Tibial nerve (tissue), 4 donors: Measurements from ENCODE around the gene ARHGEF28. TPM values are rescaled to one million over a fixed set of nuclear protein-coding genes. Genes with fewer than 3 reads are reported as not detected.

Experiments used
- DNase-seq, 2 donors: peaks; one replicate each; pipeline ENCODE4 v3.0.0-alpha.2; 2019; ENCODE audit warnings: low spot score in 2 of 2
- H3K27ac ChIP-seq, 4 donors: fragments of 200-600 bp; sonication (generic) in 3 of 4; one replicate each; pipeline ENCODE4 v1.5.1; 2017 to 2019; ENCODE audit warnings: mild to moderate bottlenecking in 1 of 4
- H3K27me3 ChIP-seq, 2 donors: fragments of 200-600 bp; sonication (generic) in 1 of 2; one replicate each; pipeline versions ENCODE4 v1.5.1 to v1.6.0; 2017 to 2019
- H3K36me3 ChIP-seq, 3 donors: fragments of 200-600 bp; sonication (generic); one replicate each; pipeline ENCODE4 v1.5.1; 2018 to 2019
- H3K4me1 ChIP-seq, 4 donors: fragments of 200-600 bp; sonication (generic) in 3 of 4; one replicate each; pipeline ENCODE4 v1.5.1; 2017 to 2019
- H3K4me3 ChIP-seq, 4 donors: fragments of 200-600 bp; sonication (generic) in 3 of 4; one replicate each; pipeline ENCODE4 v1.5.1; 2017 to 2019; ENCODE audit warnings: mild to moderate bottlenecking in 1 of 4, moderate library complexity in 1 of 4
- H3K9me3 ChIP-seq, 4 donors: fragments of 200-600 bp; sonication (generic) in 3 of 4; one replicate each; pipeline ENCODE4 v1.5.1; 2017 to 2019
- EP300 ChIP-seq, 2 donors: sonication (generic); formaldehyde crosslinking; IDR thresholded peaks; one replicate each; pipeline ENCODE4 v1.6.1; 2017; ENCODE audit warnings: antibody characterized with exemption in 2 of 2, mild to moderate bottlenecking in 1 of 2
- POLR2A ChIP-seq, 2 donors: fragments of 450-650 bp; IDR thresholded peaks; one replicate each; pipeline ENCODE4 v1.6.1; 2017; ENCODE audit warnings: antibody characterized with exemption in 2 of 2, mild to moderate bottlenecking in 2 of 2, moderate library complexity in 2 of 2
- WGBS, 2 donors: methylation state at CpG; one replicate each; pipeline ENCODE4 v1.1.5; 2018; 5-methylcytosine and 5-hydroxymethylcytosine counted together
- total RNA-seq, 4 donors: library from RNA; depleted of rRNA; stranded (reverse); fragments of >200 nt; gene quantifications; one replicate each; pipeline ENCODE4 v1.1.0, GENCODE V29; 2016
- TF ChIP-seq, protein P1 (sequence below), 5 experiments: fragments of 200-600 bp in 3 of 5; fragments of 450-650 bp in 2 of 5; sonication (generic) in 3 of 5; IDR thresholded peaks; one replicate each; pipeline ENCODE4 v1.5.1; 2016 to 2019; ENCODE audit warnings: antibody characterized with exemption in 5 of 5, mild to moderate bottlenecking in 3 of 5, moderate library complexity in 2 of 5

The ARHGEF28 gene
- total RNA-seq, 4 donors from 2014 or later, result 66.0 to 83.9 (median 72.5) TPM

DNA sequence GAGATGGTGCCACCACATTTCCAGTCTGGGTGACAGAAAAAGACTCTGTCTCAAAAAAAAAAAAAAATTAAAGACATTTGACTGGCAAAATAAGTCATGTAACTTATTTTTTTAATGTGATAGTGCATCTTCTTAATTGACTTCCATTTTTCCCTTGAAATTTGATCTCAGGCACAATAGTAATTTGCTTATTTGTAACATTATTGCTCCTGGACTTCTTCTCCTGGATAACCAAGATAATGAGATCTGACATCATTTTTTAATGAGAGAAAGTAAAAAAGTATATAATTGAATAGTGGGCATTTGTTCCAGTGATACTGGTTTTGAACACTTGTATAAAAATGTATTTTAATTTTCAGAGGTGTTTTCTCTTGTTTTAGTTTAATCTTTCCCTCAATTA, 3.5 kb downstream of the ARHGEF28 start:
- no peaks in the 10 kb centered on the region for H3K36me3 ChIP-seq

DNA sequence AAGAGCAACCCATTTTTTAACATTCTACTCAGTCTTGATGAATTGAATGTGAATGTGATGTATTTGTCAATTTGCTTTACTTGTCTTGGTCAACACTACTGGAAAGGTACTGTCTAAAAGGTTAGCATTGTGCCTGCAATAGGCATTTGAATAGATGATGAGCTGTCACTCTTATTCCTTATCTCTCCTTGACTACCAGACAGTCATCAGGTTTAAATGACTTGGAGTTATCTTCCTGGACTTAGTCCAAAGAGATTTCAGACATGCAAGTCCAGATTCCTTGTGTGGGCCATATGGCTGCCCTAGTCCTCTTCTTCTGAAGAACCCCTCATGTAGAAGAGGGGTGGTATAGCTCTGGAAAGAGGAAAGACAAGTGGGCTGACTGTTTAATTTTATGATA, 4.8 kb downstream of the ARHGEF28 start:
- DNase-seq, result no peak
- TF ChIP-seq, protein P1, sequence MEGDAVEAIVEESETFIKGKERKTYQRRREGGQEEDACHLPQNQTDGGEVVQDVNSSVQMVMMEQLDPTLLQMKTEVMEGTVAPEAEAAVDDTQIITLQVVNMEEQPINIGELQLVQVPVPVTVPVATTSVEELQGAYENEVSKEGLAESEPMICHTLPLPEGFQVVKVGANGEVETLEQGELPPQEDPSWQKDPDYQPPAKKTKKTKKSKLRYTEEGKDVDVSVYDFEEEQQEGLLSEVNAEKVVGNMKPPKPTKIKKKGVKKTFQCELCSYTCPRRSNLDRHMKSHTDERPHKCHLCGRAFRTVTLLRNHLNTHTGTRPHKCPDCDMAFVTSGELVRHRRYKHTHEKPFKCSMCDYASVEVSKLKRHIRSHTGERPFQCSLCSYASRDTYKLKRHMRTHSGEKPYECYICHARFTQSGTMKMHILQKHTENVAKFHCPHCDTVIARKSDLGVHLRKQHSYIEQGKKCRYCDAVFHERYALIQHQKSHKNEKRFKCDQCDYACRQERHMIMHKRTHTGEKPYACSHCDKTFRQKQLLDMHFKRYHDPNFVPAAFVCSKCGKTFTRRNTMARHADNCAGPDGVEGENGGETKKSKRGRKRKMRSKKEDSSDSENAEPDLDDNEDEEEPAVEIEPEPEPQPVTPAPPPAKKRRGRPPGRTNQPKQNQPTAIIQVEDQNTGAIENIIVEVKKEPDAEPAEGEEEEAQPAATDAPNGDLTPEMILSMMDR (IDR thresholded peaks at IDR 0.05), result no peak
- no peak for TF ChIP-seq POLR2A (IDR thresholded peaks at IDR 0.05)
- no peak for TF ChIP-seq EP300 (IDR thresholded peaks at IDR 0.05)

More for the DNA sequence above, 3.5 kb downstream of the ARHGEF28 start:
- Histone ChIP-seq H3K4me1 (peaks cover 0 to 21% (median 8%) of the 10 kb centered on the region in 4 donors), H3K4me3 (no peak overlapping the region), H3K27ac (no peak overlapping the region), H3K9me3 (no peaks in the 10 kb centered on the region), H3K27me3 (no peaks in the 10 kb centered on the region)
- no peak for DNase-seq
- TF ChIP-seq EP300 (IDR thresholded peaks at IDR 0.05) (no peak), POLR2A (IDR thresholded peaks at IDR 0.05) (no peak)
- TF ChIP-seq, protein P1 (IDR thresholded peaks at IDR 0.05), result no peak

DNA sequence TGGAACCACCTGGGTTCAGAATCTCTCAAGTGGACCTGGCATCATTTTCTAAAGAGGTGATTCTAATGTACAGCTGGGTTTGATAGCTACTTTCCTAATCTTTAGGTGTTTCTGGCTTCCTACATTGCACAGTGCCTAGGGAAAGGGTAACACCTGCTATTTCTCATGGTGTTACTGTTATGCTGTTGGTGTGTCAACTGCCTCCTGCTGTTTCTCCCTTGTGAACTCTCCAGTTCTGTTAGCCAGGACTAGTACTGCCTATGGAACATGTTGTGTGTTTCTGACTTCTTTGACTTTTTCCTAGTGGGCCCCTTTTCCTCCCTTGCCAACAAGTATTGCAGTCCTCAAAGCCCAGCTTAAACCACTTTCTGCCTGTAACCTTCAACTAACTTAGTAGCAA, 5.5 kb downstream of the ARHGEF28 start:
- Histone ChIP-seq H3K27ac (peak overlapping the region in 1 of 4 donors; percentile 40), H3K4me3 (no peak overlapping the region), H3K27me3 (no peaks in the 10 kb centered on the region), H3K9me3 (no peaks in the 10 kb centered on the region), H3K36me3 (no peaks in the 10 kb centered on the region), H3K4me1 (peaks cover 0 to 19% (median 4%) of the 10 kb centered on the region in 4 donors)
- TF ChIP-seq POLR2A (IDR thresholded peaks at IDR 0.05) (no peak), EP300 (IDR thresholded peaks at IDR 0.05) (no peak)
- TF ChIP-seq, protein P1 (IDR thresholded peaks at IDR 0.05), result no peak
- no peak for DNase-seq

More for the DNA sequence above, 4.8 kb downstream of the ARHGEF28 start:
- H3K27ac ChIP-seq, result no peak overlapping the region
- no peaks in the 10 kb centered on the region for H3K36me3 ChIP-seq
- no peaks in the 10 kb centered on the region for H3K27me3 ChIP-seq
- peaks cover 0 to 18% (median 3%) of the 10 kb centered on the region in 4 donors for H3K4me1 ChIP-seq
- no peak overlapping the region for H3K4me3 ChIP-seq
- H3K9me3 ChIP-seq, result no peaks in the 10 kb centered on the region

DNA sequence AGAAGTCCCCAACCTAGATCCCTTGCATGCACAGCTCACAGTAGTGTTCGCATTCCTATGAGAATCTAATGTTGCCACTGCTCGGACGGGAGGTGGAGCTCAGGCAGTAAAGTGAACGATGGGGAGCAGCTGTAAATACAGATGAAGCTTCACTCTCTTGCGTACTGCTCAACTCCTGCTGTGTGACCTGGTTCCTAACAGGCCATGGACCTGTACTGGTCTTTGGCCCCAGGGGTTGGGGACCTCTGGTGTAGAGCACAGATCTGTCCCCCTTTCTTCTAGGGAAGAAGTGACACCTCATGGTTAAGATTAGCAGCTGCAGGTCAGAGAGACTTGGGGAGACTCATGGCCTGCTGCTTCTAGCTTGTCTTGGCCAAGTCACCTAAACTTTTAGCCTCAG, 7.1 kb downstream of the ARHGEF28 start:
- DNase-seq, result no peak
- WGBS, 2 donors, result 72 to 83% methylated on average over 5 of the region's 5 CpGs

DNA sequence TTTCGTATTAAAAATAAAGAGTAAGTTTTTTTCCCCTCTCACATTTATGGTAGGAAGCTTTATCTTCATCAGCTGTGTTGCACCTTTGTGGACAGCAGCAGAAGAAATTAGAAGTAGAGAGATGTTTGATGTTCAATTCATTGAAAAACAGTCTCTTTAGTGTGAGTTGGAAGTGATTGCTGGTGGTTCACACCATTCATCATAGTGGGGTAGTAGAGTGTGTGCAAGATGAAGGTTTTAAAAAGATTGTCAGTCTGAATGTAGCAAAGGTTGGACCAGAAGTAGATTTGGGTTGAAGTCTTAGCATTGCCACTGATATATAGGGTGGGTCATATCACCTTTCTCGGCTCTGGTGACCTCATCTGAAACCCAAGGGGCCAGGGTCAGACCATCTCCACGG, 10.4 kb downstream of the ARHGEF28 start:
- no peak overlapping the region for H3K27ac ChIP-seq
- H3K9me3 ChIP-seq, result no peaks in the 10 kb centered on the region
- H3K4me1 ChIP-seq, result peaks cover 0 to 50% (median 18%) of the 10 kb centered on the region in 4 donors
- WGBS, 2 donors, result 81 to 91% methylated on average over 3 of the region's 3 CpGs
- no peaks in the 10 kb centered on the region for H3K36me3 ChIP-seq
- no peak for TF ChIP-seq POLR2A (IDR thresholded peaks at IDR 0.05)
- H3K27me3 ChIP-seq, result no peaks in the 10 kb centered on the region
- no peak overlapping the region for H3K4me3 ChIP-seq
- no peak for DNase-seq

More for the DNA sequence above, 7.1 kb downstream of the ARHGEF28 start:
- Histone ChIP-seq H3K36me3 (no peaks in the 10 kb centered on the region), H3K4me1 (peaks cover 0 to 26% (median 7%) of the 10 kb centered on the region in 4 donors), H3K27me3 (no peaks in the 10 kb centered on the region), H3K27ac (peak overlapping the region in 1 of 4 donors; percentile 53), H3K4me3 (no peak overlapping the region), H3K9me3 (no peaks in the 10 kb centered on the region)
- TF ChIP-seq EP300 (IDR thresholded peaks at IDR 0.05) (no peak), POLR2A (IDR thresholded peaks at IDR 0.05) (no peak)
- TF ChIP-seq, protein P1 (IDR thresholded peaks at IDR 0.05), result no peak

DNA sequence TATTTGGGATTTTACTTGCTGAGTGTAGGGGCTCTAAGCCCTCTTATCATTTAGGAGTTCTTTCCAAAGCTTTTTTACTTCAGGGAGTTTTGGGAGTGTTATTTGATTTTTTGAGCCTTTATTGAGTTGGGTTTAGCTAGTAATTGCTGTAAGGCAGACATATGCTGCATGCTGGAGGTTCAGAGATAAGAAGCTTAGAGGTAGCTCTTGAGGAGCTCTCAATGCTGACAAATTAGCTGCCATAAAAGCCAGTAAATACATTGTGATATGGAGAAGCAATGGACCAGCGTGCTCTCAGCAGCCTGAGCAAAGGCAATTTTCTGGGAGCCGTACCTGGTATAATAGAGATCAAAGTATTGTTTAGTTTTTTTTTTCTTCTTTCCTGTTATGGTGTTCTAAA, 11.6 kb downstream of the ARHGEF28 start:
- Histone ChIP-seq H3K27me3 (no peaks in the 10 kb centered on the region), H3K27ac (peak overlapping the region in 2 of 4 donors; percentile 60 to 79), H3K4me1 (peaks cover 0 to 62% (median 20%) of the 10 kb centered on the region in 4 donors), H3K4me3 (no peak overlapping the region), H3K36me3 (no peaks in the 10 kb centered on the region), H3K9me3 (no peaks in the 10 kb centered on the region)
- no peak for TF ChIP-seq POLR2A (IDR thresholded peaks at IDR 0.05)
- no peak for TF ChIP-seq EP300 (IDR thresholded peaks at IDR 0.05)
- TF ChIP-seq, protein P1 (IDR thresholded peaks at IDR 0.05), result no peak
- 76 to 84% methylated on average over 2 of the region's 2 CpGs for WGBS, 2 donors
- DNase-seq, result no peak
